NCI-H345 treated with DMSO at 0.1 percent for 48 hours (cell line): Measurements from ENCODE around the gene ACVRL1.
"Not testable (repeated sequence)": the region's sequence is repeated elsewhere in the genome, so short reads cannot be mapped to it uniquely, and the experiment has no call there.

ENCODE experiments used
- DNase-seq: peaks from one replicate; lab custom pipeline; 2025; ENCODE audit not compliant: unreplicated experiment; lab: John Stamatoyannopoulos, UW

ACVRL1 gene

GRCh38 chr12:51873251-51873994 lies 33.9 kb upstream of the ACVRL1 start:
- no peak for DNase-seq

- DNase-seq: no peak
These were observed 33.3 kb upstream of the ACVRL1 start for GRCh38 chr12:51874000-51874399.

DNA sequence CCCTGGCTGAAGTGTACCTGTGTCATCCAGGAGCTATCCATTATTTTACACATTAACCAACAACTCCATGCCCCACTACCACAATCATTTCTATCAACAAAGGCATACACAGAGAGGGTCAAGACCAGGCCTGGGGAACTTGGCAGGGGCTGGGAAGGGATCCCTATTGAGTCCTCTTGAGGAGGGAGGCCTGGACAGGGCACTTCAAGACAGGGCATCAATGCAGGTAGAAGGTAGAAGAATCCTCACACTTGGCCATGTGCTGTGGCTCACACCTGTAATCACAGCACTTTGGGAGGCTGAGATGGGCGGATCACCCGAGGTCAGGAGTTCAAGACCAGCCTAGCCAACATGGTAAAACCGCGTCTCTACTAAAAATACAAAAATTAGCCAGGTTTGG lies 32.8 kb upstream of the ACVRL1 start:
- no peak for DNase-seq

DNA sequence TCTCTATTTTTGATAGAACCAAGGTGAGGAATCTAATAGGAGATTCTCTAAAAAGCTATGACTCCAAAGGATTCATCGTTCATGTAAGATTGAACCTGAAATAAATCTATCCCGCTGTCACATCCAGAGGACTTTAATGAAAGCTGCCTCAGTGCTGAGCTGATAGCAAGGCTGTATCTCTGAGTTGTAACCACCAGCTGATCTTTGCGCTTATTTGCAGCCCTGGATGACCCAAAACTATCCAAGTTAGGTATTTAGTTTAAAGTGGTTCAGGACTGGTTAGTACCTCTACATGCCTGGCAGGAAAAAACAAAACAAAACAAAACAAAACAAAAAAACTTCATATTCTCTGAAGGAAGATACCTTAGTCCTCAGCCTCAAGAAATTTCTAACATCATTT lies 28.2 kb upstream of the ACVRL1 start:
- no peak for DNase-seq

DNA sequence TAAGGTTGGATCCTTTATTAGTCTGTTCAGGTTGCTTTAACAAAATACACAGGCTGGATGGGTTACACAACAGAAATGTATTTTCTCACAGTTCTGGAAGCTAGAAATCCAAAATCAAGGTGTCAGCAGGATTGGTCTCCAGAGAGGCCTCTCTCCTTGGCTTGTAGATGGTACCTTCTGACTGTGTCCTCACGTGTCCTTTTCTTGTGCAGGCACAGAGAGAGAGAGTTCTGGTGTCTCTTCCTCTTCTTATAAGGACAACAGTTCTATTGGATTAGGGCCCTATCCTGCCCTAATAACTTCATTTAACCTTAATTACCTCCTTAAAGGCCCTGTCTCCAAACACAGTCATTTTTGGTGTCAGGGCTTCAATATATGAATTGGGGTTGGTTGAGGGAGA lies 24.0 kb upstream of the ACVRL1 start:
- DNase-seq: no peak

DNA sequence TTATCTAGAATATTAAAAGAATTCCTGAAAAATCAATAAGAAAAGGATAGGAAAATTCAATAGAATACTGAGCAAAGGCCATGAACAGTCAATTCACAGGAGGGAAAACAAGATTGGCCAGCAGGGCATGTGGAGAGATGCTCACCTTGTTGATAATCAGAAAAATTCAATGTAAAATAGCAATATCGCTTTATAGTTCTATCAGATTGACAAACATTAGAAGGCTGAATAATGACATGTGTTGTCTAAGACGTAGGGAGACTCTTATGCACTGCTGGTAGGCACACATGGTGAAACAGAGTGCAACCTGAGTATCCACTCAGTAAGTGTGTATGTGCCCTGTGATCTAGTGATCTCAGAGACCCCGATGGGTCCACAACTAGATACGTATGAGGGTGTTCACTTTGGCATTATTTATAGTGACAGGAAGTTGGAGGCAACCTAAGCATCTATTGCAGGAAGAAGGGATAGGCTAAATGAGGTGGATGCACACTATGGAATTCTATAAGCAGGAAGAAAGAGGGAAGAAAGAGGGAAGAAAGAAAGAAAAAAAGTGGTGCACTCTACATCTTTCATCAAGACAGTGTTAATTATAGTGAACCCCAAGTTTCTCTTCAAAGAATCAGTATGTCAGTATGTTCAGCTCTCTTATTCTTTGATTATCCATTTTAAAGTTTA lies 23.2 kb upstream of the ACVRL1 start:
- DNase-seq: no peak

- no peak for DNase-seq
These were observed 22.6 kb upstream of the ACVRL1 start for GRCh38 chr12:51884676-51885229.

GRCh38 chr12:51885294-51886020 lies 21.8 kb upstream of the ACVRL1 start:
- not testable (repeated sequence) for DNase-seq

DNA sequence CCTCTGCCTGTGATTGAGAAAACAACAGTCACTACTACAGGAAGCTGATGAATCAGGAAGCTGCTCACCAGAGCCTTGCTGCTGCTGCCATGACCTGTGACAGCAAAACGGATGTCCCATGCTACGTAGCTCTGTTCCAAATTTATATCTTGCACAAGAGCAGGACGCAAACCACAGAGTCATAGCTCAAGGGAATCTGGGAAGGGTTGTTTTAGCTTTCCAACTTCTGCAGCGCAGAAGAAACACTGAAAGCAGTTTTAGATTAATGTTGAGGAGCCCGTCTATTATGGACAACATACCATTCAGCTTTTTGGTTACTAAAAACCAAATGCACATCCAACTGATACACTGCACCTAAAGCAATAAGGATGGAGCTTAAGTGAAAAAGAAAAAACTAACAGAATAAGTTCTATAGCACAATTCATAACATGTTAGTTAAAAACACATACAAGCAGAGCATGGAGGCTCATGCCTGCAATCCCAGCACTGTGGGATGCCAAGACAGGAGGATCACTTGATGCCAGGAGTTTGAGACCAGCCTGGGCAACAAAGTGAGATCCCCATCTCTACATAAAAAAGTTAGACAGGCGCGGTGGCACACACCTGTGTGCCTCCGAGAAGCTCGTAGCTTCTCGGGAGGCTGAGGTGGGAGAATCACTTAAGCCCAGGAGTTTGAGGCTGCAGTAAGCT lies 21.1 kb upstream of the ACVRL1 start:
- no peak for DNase-seq

GRCh38 chr12:51887476-51888315 lies 19.6 kb upstream of the ACVRL1 start, which contains the start of gene ANKRD33:
ANKRD33 (plus strand) TSS chr12:51888103; CDS start chr12:51888187, 84 bp downstream.
- no peak for DNase-seq

- no peak for DNase-seq
These were observed 18.7 kb upstream of the ACVRL1 start for GRCh38 chr12:51888316-51889215.

- DNase-seq: no peak
These were observed 17.8 kb upstream of the ACVRL1 start for GRCh38 chr12:51889216-51890132.

GRCh38 chr12:51890133-51890464 lies 17.2 kb upstream of the ACVRL1 start:
- no peak for DNase-seq

- no peak for DNase-seq
These were observed 16.7 kb upstream of the ACVRL1 start for GRCh38 chr12:51890511-51891171.

GRCh38 chr12:51891843-51892242 lies 15.5 kb upstream of the ACVRL1 start:
- no peak for DNase-seq

- no peak for DNase-seq
These were observed 13.5 kb upstream of the ACVRL1 start for GRCh38 chr12:51893786-51894185.

GRCh38 chr12:51895378-51896135 lies 11.7 kb upstream of the ACVRL1 start:
- DNase-seq: no peak
